HEK293T (cell line): ENCODE measurements around the gene DCUN1D2.

Source experiments
- CTBP1 ChIP-seq: fragments of 450-650 bp; IDR thresholded peaks from 2 replicates; pipeline ENCODE4 v1.6.1; 2016; ENCODE audit warnings: borderline replicate concordance
- FOXM1 ChIP-seq: fragments of 450-650 bp; IDR thresholded peaks from 2 replicates; pipeline ENCODE4 v1.6.1; 2017; ENCODE audit warnings: mild to moderate bottlenecking, borderline replicate concordance
- ZNF384 ChIP-seq: fragments of 450-650 bp; IDR thresholded peaks from 2 replicates; pipeline ENCODE4 v1.6.1; 2016
- TF ChIP-seq, protein P1 (sequence below): fragments of 450-650 bp; IDR thresholded peaks from 2 replicates; pipeline ENCODE4 v1.6.1; 2016

DNA sequence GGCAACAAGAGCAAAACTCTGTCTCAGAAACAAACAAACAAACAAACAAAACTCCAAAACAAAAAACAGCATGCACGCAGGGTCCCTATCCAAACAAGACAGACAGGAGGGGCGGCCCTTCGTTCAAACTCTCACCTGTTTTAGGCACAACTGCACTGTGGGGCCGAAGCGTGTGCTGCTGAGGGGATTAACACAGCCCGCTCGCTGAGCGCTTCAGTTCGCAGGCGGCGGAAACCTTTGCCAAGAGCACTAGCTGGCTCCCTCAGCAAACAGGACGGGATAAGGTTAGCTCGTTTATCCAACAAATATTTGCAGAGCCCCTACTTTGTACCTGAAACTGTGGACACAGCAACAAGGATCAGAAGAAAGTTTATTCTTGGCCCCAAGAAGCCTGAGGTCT lies 35.6 kb downstream of the DCUN1D2 start:
- no peak for TF ChIP-seq ZNF384
- TF ChIP-seq FOXM1, result no peak
- no peak for TF ChIP-seq CTBP1
- TF ChIP-seq, protein P1, sequence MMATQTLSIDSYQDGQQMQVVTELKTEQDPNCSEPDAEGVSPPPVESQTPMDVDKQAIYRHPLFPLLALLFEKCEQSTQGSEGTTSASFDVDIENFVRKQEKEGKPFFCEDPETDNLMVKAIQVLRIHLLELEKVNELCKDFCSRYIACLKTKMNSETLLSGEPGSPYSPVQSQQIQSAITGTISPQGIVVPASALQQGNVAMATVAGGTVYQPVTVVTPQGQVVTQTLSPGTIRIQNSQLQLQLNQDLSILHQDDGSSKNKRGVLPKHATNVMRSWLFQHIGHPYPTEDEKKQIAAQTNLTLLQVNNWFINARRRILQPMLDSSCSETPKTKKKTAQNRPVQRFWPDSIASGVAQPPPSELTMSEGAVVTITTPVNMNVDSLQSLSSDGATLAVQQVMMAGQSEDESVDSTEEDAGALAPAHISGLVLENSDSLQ, result no peak
